AML-193 (cell line): Measurements from ENCODE around the gene FOXC2.

Experiments
- DNase-seq, 2 experiments: peaks; one replicate each; lab custom pipeline; 2025; lab: John Stamatoyannopoulos, UW

FOXC2 gene

DNA sequence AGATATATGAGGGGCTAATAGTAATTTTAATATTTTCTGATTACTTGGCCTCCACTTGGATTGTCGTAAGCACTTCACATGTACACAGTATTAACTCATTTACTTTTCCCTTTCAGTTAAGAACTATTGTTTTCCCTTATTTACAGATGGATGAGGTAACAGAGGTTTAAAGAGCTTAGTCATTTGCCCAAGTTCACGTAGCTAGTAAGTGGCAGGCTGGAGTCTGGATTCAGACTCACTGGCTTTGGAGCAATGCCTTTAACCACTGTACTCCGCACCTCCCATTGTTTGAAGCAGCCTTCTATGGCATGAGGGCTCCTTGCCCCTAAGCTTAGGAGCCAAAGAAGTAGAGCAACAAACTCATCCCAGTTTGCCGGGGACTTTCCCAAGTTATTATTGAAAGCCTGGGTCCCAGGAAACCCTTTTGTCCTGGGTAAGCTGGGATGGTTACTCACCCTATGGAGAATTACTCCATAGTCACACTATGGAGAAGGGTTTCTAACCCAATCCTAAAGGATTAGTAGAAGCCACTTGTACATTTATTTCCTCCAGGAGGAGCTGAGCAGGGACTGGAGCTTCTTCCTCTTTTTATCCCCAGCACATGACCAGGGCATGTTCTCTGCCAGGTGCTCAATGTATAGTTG is 24.0 kb downstream of the FOXC2 start:
- no peak for DNase-seq

GRCh38 chr16:86591270-86591669 is 24.6 kb downstream of the FOXC2 start:
- DNase-seq = no peak

GRCh38 chr16:86593913-86594620 is 27.4 kb downstream of the FOXC2 start:
- DNase-seq = no peak

- no peak for DNase-seq
These were observed 28.1 kb downstream of the FOXC2 start for GRCh38 chr16:86594721-86595120.

- DNase-seq = no peak
These were observed 29.5 kb downstream of the FOXC2 start for GRCh38 chr16:86595983-86596605.

DNA sequence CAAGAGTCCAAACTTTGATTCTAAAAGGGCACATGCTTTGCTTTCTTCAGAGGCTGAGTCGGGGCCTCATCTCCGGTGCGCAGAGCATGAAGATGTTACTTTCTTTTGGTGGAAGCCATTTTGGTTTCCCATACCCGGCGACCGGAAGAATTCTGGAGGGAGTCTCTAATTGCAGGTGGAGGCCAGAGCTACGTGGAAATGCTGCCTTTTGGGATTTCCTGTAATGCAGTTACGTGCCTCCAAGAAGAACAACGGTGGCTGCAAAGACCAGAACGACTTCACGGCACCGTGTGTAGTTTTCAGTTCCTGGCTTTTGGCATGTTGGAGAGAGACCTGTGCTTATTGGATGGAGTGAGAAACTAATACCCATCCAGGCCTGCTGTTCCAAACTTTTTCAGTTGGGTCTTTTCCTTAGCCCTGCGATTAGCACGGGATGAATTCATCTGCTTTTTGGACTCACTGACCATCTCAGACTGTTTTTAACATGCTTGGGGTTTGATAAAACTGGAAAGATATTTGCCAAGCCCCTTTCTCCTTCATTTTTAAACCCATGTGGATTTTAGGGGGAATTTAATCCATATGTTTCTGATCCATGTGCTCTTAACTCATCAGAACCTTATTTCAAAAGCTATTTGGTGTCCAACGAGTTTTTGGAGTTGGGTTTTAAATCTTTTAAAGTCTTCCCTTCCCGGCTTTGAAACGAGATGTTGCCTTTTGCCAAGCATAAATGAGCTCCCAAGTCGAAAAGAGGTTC is 30.7 kb downstream of the FOXC2 start:
- no peak for DNase-seq

DNA sequence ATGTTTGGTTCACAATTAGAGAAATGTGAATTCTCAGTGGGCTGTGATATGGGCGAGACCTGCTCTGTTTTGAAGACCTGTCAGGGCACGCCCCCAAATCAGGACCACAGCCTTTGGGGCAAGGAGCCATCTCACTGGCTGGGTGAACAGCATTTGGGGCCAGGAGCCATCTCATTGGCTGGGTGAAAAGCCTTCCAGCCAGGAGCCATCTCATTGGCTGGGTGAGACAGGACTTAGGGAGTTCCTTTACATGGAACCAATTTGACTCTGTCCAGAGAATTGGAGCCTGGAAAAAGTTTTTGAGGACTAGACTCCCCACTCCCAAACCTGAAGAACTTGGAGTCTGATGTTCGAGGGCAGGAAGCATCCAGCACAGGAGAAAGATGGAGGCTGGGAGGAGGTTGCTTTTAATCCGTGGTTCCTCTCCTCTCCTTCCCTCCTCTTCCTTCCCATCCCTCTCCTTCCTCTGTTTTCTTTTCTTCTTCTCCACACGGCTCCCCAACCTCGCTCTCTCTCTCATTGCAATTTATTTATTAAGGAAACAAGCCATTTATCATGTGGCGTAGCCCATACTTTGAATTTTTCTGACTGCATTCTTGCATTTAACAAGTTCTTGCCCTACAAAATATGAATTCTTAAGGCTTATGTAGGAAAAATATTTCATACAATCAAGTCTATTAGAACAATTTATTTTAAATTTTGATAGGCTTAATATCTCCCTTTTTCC is 31.4 kb downstream of the FOXC2 start:
- no peak for DNase-seq

GRCh38 chr16:86598607-86599565 is 32.3 kb downstream of the FOXC2 start:
- DNase-seq = no peak

DNA sequence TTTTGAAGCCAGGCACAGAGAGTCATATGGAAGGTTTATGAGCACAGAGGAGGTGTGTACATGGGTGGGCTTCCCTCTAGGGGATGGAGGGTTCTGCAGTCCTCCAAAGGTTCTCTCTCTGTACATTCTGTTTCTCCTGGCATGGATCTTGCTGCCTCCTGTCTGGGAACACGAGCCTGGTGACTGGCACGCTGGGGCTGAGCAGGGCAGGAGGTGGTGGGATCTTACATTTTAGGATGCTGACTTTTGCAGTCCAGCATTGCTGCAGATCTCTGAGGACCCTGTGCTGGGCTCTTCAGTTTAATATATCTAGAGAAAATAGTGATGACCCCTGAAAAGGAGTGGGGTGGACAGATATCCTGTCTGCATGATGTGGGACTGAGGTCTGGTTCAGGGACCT is 34.7 kb downstream of the FOXC2 start:
- no peak for DNase-seq

GRCh38 chr16:86602521-86602920 is 35.9 kb downstream of the FOXC2 start:
- no peak for DNase-seq

- DNase-seq = no peak
These were observed 38.0 kb downstream of the FOXC2 start for GRCh38 chr16:86604436-86605193.

DNA sequence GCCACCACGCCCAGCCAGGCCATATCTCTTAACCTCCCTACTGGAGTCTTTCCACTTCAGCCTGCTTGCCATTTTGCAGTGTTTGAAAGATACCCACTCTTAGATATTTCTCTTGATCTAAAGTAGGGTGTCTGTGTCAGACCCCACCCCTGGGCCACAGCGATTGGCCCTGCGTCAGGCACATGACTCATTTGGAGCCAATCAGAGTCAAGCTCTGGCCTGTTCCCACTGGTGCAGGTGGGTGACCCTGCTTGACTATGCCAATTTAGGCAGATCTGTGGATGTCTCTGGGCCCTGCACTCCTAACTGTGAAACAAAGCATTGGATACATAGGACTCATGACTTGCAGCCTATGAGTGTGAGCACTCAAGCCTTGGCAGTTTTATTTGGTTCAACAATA is 39.3 kb downstream of the FOXC2 start:
- no peak for DNase-seq

GRCh38 chr16:86608301-86608747 is 41.7 kb downstream of the FOXC2 start:
- no peak for DNase-seq

DNA sequence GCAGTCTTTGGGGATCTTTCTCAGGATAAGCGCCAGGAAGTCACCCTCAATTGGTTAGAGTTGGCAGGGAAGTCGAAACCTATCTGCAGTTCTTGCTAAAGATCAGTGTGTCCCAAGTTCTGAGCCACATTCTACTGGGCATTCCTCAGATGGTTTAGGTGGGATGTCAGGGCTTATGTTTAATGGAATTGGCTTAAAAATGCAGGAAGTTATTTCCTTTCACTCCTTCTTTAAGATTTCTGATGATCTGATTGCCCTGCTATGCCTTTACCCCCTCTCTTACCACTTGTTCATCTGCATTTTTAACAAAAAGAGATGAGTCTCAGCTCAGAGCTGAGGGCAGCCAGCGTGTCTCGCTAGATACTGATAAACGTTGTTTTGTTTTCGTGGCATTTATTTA is 42.5 kb downstream of the FOXC2 start:
- no peak for DNase-seq

DNA sequence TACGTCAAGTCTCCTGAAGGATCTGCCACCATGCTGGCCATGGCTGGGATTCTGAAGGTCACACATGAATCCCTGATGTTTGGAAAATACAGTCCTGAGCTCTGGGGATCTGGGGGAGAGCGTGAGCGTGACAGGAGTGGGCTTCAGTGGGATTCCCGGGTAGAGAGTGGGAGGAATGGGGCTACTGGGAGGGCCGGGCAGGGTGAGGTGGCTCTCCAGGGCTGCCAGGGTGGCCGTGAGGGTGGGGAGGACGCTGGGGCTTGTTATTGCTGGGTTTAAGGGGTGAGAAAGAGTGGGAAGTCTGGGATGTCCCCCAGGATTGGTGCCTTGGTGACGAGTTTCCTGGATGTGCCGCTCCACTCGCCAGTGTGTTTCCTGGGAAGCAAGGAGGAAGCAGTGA is 43.0 kb downstream of the FOXC2 start:
- no peak for DNase-seq

DNA sequence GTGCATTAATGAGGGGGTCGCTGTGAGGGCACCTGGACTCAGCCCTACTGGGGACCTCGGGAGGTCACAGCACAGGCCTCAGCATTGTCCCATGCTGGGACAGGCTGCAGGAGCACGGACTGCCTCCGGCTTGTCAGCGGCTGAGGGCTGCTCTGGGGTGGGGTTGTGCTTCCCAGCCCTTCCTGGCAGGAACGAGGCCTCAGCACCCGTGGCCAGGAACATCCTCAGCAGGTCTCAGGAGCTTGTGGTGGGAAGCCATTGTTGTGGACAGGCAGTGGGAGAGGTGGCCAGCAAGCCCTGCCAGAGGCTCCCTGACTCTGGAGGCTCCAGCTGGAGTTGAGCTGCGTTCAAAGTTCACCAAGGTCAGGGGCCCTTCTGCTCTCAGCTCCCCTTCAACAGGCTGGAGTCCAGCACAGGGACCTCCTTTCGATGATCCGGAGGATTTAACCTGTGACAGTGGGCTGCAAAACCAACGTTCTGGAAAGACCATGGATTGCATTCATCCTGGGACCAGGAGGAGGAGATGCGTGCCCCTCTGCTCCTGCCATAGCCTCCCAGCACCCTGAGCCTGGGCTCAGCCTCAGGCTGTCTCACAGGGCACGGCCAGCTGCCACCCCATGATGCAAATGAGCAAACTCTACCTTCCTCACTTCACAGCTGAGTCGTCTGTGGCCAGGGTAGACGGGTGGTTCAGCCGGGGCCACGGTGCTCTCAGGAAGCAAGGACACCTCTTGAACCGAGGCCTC is 44.3 kb downstream of the FOXC2 start:
- DNase-seq = no peak

DNA sequence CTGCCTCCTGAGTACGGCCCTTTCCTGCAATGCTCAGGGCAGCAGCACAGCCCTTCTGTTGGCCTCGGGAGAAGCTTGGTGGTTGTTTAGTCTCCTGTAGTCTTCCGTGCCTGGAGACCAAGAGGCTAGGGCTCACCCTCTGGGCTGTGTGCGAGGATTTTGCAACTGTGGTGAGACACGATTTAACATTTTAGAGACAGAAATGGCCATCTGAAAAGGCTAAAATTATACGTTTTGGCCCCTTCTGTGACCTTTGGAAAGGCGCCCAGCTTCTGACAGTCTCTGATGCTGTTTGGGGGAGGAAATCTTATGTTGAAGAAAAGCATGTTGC is 44.9 kb downstream of the FOXC2 start:
- DNase-seq = no peak

- DNase-seq = no peak
These were observed 45.3 kb downstream of the FOXC2 start for GRCh38 chr16:86611941-86612340.

GRCh38 chr16:86614699-86615098 is 48.1 kb downstream of the FOXC2 start:
- no peak for DNase-seq
